NAMALWA (cell line): ENCODE results near the gene C3orf70.

Experiments
- DNase-seq: peaks from one replicate; pipeline ENCODE4 v3.0.0-alpha.2; 2015; ENCODE audit warnings: low spot score

Gene C3orf70

GRCh38 chr3:185084901-185085300 is 68.0 kb downstream of the C3orf70 start:
- no peak for DNase-seq

- DNase-seq: no peak
These were observed 68.5 kb downstream of the C3orf70 start for GRCh38 chr3:185084402-185084801.

DNA sequence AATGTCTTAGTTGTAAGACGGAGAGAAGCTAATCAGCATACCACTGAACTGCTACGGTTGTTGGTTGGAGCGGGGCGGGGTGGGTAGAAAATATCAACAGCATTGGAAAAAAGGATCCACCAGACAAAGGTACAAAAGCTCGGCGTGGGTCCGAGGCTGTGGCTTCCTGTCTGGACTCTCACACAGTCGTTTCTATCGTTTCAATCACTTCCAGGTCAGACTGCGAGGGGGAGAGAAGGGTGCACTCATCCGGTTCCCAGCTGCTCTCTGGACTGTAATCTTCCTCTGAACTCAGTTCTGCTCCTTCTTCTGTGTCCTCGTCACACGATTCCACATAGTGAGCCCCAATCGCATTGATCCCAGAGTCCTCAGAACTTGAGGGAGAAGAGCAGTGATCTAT is 70.0 kb downstream of the C3orf70 start:
- DNase-seq: no peak

- no peak for DNase-seq
These were observed 70.7 kb downstream of the C3orf70 start for GRCh38 chr3:185082149-185082548.

DNA sequence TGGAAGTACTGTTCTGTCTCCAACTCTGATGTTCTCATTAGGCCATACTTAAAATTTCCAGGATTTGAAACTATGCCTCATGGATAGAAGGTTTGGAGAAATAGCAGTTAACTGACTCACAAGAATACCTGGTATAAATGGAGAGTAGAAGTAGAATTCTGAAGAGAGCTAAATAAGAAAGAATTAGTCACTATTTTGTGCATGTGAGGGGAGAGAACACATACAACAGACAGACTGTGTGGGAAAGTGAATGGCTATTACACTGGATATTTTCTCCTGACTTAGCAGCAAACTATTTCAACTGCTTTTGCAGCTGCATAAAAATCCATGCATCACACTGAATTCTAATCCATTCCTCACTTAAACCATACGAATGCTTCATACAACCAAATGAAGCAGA is 71.3 kb downstream of the C3orf70 start:
- DNase-seq: no peak

GRCh38 chr3:185079625-185080024 is 73.2 kb downstream of the C3orf70 start:
- no peak for DNase-seq

- no peak for DNase-seq
These were observed 76.6 kb downstream of the C3orf70 start for GRCh38 chr3:185076219-185076618.

- DNase-seq: no peak
These were observed 77.3 kb downstream of the C3orf70 start for GRCh38 chr3:185075547-185075946.

- DNase-seq: no peak
These were observed 81.5 kb downstream of the C3orf70 start for GRCh38 chr3:185071287-185071800.

DNA sequence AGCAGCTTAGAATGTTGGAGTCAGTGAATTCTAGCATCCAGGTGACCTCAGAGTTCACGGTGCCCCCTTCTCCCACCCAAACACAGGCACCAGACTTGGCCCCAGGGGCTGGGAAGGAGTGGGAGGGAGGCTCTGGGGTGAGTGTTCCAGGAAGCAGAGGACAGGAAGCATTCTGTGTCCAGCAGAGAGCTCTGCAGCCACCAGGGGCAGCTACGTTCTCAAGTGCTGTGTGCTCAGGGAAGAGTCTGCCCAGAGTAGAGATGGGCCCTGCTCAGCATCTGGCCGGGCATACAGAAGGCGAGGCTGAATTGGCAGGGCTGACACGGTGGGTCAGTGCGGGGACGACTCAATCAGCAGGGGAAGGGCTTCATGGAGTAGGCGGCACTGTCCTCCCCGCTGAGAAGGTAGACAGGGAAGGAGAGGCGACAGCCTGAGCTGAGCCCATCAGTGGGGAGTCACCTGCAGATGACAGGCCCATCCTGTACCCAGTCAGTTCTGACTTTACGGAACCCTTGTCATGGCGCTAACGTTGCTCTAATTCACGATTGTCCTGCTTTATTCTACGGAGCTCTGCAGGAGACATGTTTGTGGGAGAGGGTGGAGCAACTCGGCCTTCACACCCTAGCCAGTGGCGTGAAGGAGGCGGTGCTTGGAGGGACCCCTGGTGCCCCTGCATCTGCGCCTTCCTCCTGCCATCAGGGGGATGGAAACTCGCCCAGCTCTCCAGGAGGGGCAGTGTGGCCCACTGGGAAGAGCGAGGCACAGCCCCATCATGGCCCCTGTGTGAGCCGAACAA is 82.2 kb downstream of the C3orf70 start:
- no peak for DNase-seq

DNA sequence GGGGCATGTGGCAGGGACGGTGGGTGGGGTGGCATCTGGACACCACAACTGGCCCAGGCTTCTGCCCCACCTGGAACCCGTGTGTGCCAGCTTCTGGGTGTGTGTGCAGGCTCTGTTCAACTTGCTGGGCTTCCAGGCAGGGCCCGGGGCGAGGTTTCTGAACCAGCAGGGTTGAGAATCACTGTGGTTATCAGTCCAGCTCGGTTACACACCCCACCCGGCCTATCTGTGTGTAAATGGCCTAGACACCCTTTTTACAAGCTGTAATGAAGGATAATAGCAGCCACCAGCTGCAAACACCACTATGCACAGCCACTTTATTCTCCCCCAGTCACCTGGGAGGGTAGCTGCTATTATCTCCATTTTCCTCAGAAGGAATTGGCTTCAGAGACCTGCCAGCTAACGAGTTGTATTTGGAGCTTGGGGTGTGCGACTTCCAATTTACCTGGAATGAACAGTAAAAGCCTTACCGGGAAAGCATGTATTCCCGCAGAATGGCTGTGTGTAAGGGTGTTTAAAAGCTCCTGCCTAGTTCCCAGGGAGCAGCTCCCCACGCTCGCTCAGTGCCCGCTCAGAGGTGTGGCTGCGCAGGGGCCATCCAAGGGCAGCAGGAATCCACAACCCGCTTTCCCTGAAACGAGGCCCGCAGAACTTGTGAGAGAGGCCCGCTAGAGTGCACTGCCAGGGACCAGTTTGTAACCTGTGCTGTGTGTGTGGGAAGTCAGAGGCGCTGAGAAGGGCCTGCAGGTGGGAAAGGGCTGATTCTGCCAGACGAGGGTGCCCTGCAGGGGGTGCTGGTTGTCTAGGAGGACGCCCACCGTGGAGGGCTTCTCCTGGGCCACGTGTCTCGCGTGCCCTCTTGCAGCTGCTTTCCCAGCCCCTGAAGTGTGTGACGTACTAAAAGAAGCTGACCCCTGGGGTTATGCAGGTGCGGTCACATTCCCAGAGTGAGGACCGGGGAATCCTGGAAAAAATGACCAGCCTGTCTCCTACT is 83.5 kb downstream of the C3orf70 start:
- DNase-seq: peak; percentile 28

DNA sequence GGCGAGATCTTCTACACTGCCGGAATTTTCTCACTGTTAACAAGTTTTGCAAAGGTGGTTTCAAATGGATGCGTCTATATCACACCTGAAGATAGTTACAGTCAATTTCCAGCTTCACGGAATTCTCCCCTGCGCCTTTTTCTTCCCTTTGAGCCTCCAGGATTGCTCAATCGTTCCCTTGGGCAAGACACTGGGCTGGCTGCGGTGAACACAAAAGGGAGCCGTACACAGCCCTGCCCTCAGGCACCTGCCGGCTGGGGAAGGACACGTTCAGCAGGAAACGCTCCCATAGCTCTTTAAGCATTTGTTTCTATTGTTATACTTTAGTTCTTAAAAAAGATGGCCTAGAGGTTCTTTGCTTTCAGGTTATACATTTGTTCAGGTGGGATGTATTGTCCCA is 85.7 kb downstream of the C3orf70 start:
- DNase-seq: no peak

- DNase-seq: no peak
These were observed 86.6 kb downstream of the C3orf70 start for GRCh38 chr3:185066251-185066650.

DNA sequence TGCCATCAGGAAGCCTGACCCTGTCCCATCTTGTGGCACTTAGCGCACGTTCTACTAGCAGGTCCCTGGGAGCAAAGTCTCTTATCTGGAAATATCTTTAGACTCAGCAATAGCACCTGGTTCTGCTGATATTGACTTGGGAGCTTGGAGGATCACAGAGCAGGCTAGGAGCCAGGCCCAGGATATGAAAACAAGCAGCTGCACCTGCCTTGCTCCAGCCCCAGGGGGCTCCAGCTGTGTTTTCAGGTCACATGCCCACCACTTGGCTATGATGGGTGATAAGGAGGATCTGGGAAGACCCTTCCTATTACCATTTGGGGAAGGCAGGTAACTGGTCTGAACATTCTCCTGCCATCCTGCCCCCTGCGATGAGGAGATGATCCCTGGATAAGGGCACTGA is 87.8 kb downstream of the C3orf70 start:
- peak; percentile 19 for DNase-seq

DNA sequence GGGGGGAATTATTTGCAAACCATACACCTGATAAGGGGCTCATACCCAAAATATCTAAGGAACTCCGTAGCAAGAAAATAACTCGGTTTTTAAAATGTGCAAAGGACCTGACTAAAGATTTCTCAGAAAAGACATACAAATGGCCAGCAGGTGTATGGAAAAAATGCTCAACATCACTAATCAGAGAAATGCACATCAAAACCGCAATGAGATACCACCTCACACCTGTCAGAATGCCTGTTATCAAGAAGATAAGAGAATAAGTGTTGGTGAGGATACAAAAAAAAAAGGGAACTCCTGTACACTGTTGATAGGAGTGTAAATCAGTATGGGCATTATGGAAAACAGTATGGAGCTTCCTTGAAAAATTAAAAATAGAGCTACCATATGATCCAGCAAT is 89.4 kb downstream of the C3orf70 start:
- DNase-seq: peak; percentile 51

DNA sequence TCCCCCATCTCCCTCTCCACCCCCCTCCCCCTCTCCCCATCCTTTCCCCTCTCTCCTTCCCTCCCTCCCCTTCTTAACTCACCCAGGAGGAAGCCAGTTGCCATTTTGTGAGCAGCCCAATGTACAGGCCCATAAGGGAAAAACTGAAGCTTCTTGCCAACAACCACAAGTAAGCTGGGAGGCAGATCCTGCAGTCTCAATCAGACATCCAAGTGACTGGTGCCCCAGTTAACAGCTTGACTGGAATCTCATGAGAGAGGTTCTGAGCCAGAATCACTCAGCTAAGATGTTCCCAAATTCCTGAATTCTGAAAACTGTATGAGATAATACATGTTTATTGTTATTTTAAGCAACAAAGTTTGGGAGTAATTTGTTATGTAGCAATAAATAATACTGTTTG is 90.7 kb downstream of the C3orf70 start:
- DNase-seq: no peak

DNA sequence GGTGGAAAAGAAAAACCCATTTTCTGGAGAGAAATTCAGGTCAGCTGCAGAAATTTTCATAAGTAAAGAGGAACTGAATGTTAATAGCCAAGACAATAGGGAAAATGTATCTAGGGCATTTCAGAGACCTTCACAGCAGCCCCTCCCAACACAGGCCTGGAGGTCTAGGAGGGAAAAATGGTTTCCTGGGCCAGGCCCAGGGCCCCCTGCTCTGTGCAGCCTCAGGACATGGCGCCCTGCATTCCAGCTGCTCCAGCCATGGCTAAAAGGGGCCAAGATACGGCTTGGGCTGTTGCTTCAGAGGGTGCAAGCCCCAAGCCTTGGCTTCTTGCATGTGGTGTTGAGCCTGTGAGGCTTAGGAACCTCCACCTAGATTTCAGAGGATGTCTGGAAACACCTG is 92.2 kb downstream of the C3orf70 start:
- DNase-seq: no peak

DNA sequence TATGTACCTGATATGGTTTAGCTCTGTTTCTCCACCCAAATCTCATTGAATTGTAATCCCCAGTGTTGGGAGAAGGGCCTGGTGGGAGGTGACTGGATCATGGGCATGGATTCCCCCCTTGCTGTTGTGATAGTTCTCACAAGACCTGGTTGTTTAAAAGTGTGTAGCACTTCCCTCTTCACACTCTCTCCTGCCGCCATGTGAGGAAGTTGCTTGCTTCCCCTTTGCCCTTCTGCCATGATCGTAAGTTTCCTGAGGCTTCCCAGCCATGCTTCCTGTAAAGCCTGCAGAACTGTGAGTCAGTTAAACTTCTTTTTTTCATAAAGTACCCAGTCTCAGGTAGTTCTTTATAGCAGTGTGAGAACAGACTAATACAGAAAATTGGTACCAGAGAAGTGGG is 93.1 kb downstream of the C3orf70 start:
- DNase-seq: no peak

DNA sequence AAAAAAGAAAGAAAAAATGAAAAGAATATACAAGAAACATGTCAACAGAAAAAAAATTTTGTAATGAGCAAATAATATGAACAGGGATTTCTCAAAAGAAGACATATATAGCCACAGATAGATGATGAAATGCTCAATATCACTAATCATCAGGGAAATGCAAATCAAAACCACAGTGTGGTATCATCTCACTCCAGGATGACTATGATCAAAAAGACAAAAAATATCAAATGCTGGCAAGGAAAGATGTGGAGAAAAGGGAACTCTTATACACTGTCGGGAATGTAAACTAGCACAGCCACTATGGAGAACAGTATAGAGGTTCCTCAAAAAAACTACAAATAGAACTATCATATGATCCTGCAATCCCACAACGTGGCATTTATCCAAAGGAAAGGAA is 94.1 kb downstream of the C3orf70 start:
- no peak for DNase-seq

GRCh38 chr3:185057829-185058228 is 95.0 kb downstream of the C3orf70 start:
- no peak for DNase-seq

GRCh38 chr3:185056908-185057307 is 96.0 kb downstream of the C3orf70 start:
- peak; percentile 24 for DNase-seq

- no peak for DNase-seq
These were observed 100.2 kb downstream of the C3orf70 start for GRCh38 chr3:185052631-185053030.

- DNase-seq: no peak
These were observed 101.1 kb downstream of the C3orf70 start for GRCh38 chr3:185051801-185052200.
